ENCODE results near the gene CDK5RAP2. TPM values are rescaled to one million over a fixed set of nuclear protein-coding genes. Genes with fewer than 3 reads are reported as not detected.

The CDK5RAP2 gene
- total RNA-seq, 6 experiments from 2014 or later, result 28.4 to 40.8 (median 36.8) TPM

- peak; percentile 68 for DNase-seq
- H3K27me3 Mint-ChIP-seq (ENCODE audit: insufficient read depth), result peaks cover 2% of the 10 kb centered on the region; the same call in 1 of the 2 replicates
- TF ChIP-seq CTCF (IDR thresholded peaks at IDR 0.05), result peak; percentile 95
- peaks cover 10% of the 10 kb centered on the region; the same call in 1 of the 2 replicates for H3K36me3 Mint-ChIP-seq (ENCODE audit: low read depth)
- H3K4me1 Mint-ChIP-seq (ENCODE audit: low read depth), result peaks cover 41% of the 10 kb centered on the region
- peak overlapping the region; percentile 7; the same call in 1 of the 2 replicates for H3K27ac Mint-ChIP-seq
- H3K4me3 Mint-ChIP-seq, result no peak overlapping the region
- H3K9me3 Mint-ChIP-seq, result no peaks in the 10 kb centered on the region
These were observed 102.4 kb downstream of the CDK5RAP2 start for GRCh38 chr9:120477534-120478001.

GRCh38 chr9:120475341-120475740 is 104.6 kb downstream of the CDK5RAP2 start:
- DNase-seq, result no peak
- H3K4me3 Mint-ChIP-seq, result no peak overlapping the region
- peaks cover 10% of the 10 kb centered on the region; the same call in 1 of the 2 replicates for H3K36me3 Mint-ChIP-seq (ENCODE audit: low read depth)
- no peak for TF ChIP-seq CTCF (IDR thresholded peaks at IDR 0.05)
- no peaks in the 10 kb centered on the region for H3K9me3 Mint-ChIP-seq
- H3K27me3 Mint-ChIP-seq (ENCODE audit: insufficient read depth), result peaks cover 2% of the 10 kb centered on the region; the same call in 1 of the 2 replicates
- peaks cover 33% of the 10 kb centered on the region for H3K4me1 Mint-ChIP-seq (ENCODE audit: low read depth)
- H3K27ac Mint-ChIP-seq, result peak overlapping the region; percentile 70

GRCh38 chr9:120474591-120475243 is 105.2 kb downstream of the CDK5RAP2 start:
- DNase-seq, result no peak
- H3K4me1 Mint-ChIP-seq (ENCODE audit: low read depth), result peaks cover 33% of the 10 kb centered on the region

GRCh38 chr9:120473608-120474007 is 106.4 kb downstream of the CDK5RAP2 start:
- Mint-ChIP-seq H3K27ac (no peak overlapping the region; the same call in 1 of the 2 replicates), H3K36me3 (ENCODE audit: low read depth) (peaks cover 10% of the 10 kb centered on the region; the same call in 1 of the 2 replicates), H3K4me1 (ENCODE audit: low read depth) (peaks cover 33% of the 10 kb centered on the region), H3K4me3 (no peak overlapping the region), H3K27me3 (ENCODE audit: insufficient read depth) (peaks cover 2% of the 10 kb centered on the region; the same call in 1 of the 2 replicates), H3K9me3 (no peaks in the 10 kb centered on the region)
- no peak for TF ChIP-seq CTCF (IDR thresholded peaks at IDR 0.05)
- no peak for DNase-seq

More at GRCh38 chr9:120474591-120475243, 105.2 kb downstream of the CDK5RAP2 start:
- peak overlapping the region; percentile 70; the same call in 1 of the 2 replicates for H3K27ac Mint-ChIP-seq
- peaks cover 10% of the 10 kb centered on the region; the same call in 1 of the 2 replicates for H3K36me3 Mint-ChIP-seq (ENCODE audit: low read depth)
- TF ChIP-seq CTCF (IDR thresholded peaks at IDR 0.05), result no peak
- no peaks in the 10 kb centered on the region for H3K9me3 Mint-ChIP-seq
- H3K4me3 Mint-ChIP-seq, result no peak overlapping the region
- H3K27me3 Mint-ChIP-seq (ENCODE audit: insufficient read depth), result peaks cover 2% of the 10 kb centered on the region; the same call in 1 of the 2 replicates

GRCh38 chr9:120465685-120466407 is 114.1 kb downstream of the CDK5RAP2 start:
- no peaks in the 10 kb centered on the region for H3K27me3 Mint-ChIP-seq (ENCODE audit: insufficient read depth)

More at GRCh38 chr9:120465685-120466407, 114.1 kb downstream of the CDK5RAP2 start:
- Mint-ChIP-seq H3K9me3 (no peaks in the 10 kb centered on the region), H3K4me1 (ENCODE audit: low read depth) (peaks cover 9% of the 10 kb centered on the region), H3K4me3 (no peak overlapping the region), H3K27ac (no peak overlapping the region), H3K36me3 (ENCODE audit: low read depth) (peaks cover 6% of the 10 kb centered on the region; the same call in 1 of the 2 replicates)
- no peak for DNase-seq
- no peak for TF ChIP-seq CTCF (IDR thresholded peaks at IDR 0.05)

All from HFFc6 (cell line).